HepG2 (cell line): ENCODE measurements around the gene RNF38. TPM values are rescaled to one million over a fixed set of nuclear protein-coding genes. Genes with fewer than 3 reads are reported as not detected.

Source experiments
- ATF7-NPFF ChIP-seq: sonication (generic); formaldehyde crosslinking; IDR thresholded peaks from 2 replicates; pipeline ENCODE4 v1.8.1; 2023; ENCODE audit warnings: mild to moderate bottlenecking, low read depth, missing genetic modification reagents, moderate library complexity
- ETV6 ChIP-seq: sonication (generic); formaldehyde crosslinking; conservative IDR thresholded peaks from 2 replicates; pipeline ENCODE4 v1.4.0; 2020; ENCODE audit warnings: missing genetic modification reagents
- FOXC1 ChIP-seq: sonication (generic); formaldehyde crosslinking; IDR thresholded peaks from 2 replicates; pipeline ENCODE4 v1.8.0; 2022; ENCODE audit warnings: mild to moderate bottlenecking, missing genetic modification reagents, borderline replicate concordance
- JARID2 ChIP-seq: sonication (generic); formaldehyde crosslinking; IDR thresholded peaks from 2 replicates; pipeline ENCODE4 v1.8.1; 2023; ENCODE audit warnings: missing genetic modification reagents, inconsistent platforms; ENCODE audit not compliant: insufficient replicate concordance
- MED1 ChIP-seq: sonication (generic); formaldehyde crosslinking; IDR thresholded peaks from 2 replicates; pipeline ENCODE4 v1.4.0; 2020; ENCODE audit warnings: missing genetic modification reagents
- RELA ChIP-seq: sonication (generic); formaldehyde crosslinking; IDR thresholded peaks from 2 replicates; pipeline ENCODE4 v1.4.0; 2020; ENCODE audit warnings: missing genetic modification reagents
- SAP130 ChIP-seq: IDR thresholded peaks from 2 replicates; pipeline ENCODE4 v1.6.1; 2016; ENCODE audit warnings: low read depth
- SIN3B ChIP-seq: fragments of 150-350 bp; IDR thresholded peaks from 2 replicates; pipeline ENCODE4 v1.6.1; 2014; ENCODE audit warnings: low read length
- TCF7L2 ChIP-seq: IDR thresholded peaks from 2 replicates; pipeline ENCODE4 v1.6.1; 2011; ENCODE audit warnings: mild to moderate bottlenecking, low read depth, low read length, moderate library complexity
- TP53 ChIP-seq: sonication (generic); formaldehyde crosslinking; conservative IDR thresholded peaks from 2 replicates; pipeline ENCODE4 v1.4.0; 2020; ENCODE audit warnings: missing genetic modification reagents
- YEATS2 ChIP-seq: sonication (generic); formaldehyde crosslinking; IDR thresholded peaks from 2 replicates; pipeline ENCODE4 v1.4.0; 2020; ENCODE audit warnings: missing genetic modification reagents, borderline replicate concordance
- ZNF138 ChIP-seq: sonication (generic); formaldehyde crosslinking; IDR thresholded peaks from 2 replicates; pipeline ENCODE4 v1.5.0; 2020; ENCODE audit warnings: mild to moderate bottlenecking, low read depth, missing genetic modification reagents
- ZNF253 ChIP-seq: sonication (generic); formaldehyde crosslinking; IDR thresholded peaks from 2 replicates; pipeline ENCODE4 v1.8.0; 2022; ENCODE audit warnings: mild to moderate bottlenecking, missing genetic modification reagents, borderline replicate concordance
- ZNF614 ChIP-seq: IDR thresholded peaks from 2 replicates; pipeline ENCODE4 v1.6.1; 2018; ENCODE audit warnings: missing biosample characterization, missing genetic modification reagents, inconsistent platforms, borderline replicate concordance
- polyA plus RNA-seq, 8 experiments: library from polyadenylated mRNA; depleted of rRNA in 3 of 8; stranded (reverse) in 7 of 8; unstranded in 1 of 8; fragments of >200 nt; fragmentation: Illumina TruSeq in 4 of 8; extraction: Trizol in 4 of 8; gene quantifications; 2 replicates each; pipeline versions ENCODE4 v1.2.1 to v1.2.3, GENCODE V29; 2011 to 2016; ENCODE audit warnings: low read depth in 4 of 8, missing spikeins in 1 of 8, mixed read lengths in 1 of 8; ENCODE audit not compliant: insufficient read depth in 1 of 8
- total RNA-seq, 5 experiments: library from RNA; depleted of rRNA; stranded (reverse); fragments of >200 nt; fragmentation: Illumina TruSeq; extraction: Trizol; gene quantifications; 2 replicates each; pipeline ENCODE4 v1.2.3, GENCODE V29; 2016; ENCODE audit warnings: low read depth in 1 of 5
- TF ChIP-seq, protein P1 (sequence below): sonication (generic); formaldehyde crosslinking; IDR thresholded peaks from 2 replicates; pipeline ENCODE4 v1.5.0; 2020; ENCODE audit warnings: mild to moderate bottlenecking, missing genetic modification reagents, moderate library complexity
- TF ChIP-seq, protein P2 (sequence below): sonication (generic); formaldehyde crosslinking; IDR thresholded peaks from 2 replicates; pipeline ENCODE4 v1.5.1; 2020; ENCODE audit warnings: mild to moderate bottlenecking, missing genetic modification reagents, borderline replicate concordance
- TF ChIP-seq, protein P3 (sequence below): sonication (generic); formaldehyde crosslinking; IDR thresholded peaks from 2 replicates; pipeline ENCODE4 v1.8.0; 2022; ENCODE audit warnings: mild to moderate bottlenecking, missing genetic modification reagents; ENCODE audit not compliant: insufficient replicate concordance

RNF38 gene
- total and polyA plus RNA-seq, 2 of the 13 experiments (the other 11 are each of a cell fraction or from before 2014, with no cell fraction given), result 9.1 to 32.1 TPM

DNA sequence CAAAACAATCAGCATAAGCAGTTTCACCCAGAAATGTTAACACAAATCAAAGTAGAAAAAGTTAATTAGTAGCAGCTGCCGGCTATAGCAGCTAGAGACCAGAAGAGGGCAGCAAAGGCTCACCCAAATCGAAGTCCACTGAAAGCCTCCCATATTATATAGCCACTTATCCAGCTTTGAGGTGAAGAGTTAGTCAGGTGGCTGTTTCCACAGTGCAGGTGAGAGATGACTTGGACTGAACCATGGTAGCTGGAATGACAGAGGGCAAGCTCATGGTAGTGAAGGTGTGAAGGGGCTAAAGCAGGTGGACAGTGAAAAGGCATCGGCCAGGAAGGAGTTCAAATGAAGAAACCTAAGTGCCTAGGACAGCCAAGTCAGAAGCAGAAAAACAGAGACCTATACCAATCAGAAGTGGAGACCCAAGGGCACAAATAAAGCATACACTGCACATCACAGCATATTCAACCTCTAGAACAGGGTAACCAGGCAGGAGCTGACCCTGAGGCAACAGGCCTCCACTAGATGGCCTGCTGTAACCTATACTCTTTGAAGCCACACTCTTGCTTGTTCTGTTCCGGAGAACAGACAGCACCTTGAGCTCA, 7.2 kb upstream of the RNF38 start (continued):
- no peak for TF ChIP-seq TCF7L2
- TF ChIP-seq, protein P1, sequence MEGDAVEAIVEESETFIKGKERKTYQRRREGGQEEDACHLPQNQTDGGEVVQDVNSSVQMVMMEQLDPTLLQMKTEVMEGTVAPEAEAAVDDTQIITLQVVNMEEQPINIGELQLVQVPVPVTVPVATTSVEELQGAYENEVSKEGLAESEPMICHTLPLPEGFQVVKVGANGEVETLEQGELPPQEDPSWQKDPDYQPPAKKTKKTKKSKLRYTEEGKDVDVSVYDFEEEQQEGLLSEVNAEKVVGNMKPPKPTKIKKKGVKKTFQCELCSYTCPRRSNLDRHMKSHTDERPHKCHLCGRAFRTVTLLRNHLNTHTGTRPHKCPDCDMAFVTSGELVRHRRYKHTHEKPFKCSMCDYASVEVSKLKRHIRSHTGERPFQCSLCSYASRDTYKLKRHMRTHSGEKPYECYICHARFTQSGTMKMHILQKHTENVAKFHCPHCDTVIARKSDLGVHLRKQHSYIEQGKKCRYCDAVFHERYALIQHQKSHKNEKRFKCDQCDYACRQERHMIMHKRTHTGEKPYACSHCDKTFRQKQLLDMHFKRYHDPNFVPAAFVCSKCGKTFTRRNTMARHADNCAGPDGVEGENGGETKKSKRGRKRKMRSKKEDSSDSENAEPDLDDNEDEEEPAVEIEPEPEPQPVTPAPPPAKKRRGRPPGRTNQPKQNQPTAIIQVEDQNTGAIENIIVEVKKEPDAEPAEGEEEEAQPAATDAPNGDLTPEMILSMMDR, result peak; percentile 79
- TF ChIP-seq, protein P2, sequence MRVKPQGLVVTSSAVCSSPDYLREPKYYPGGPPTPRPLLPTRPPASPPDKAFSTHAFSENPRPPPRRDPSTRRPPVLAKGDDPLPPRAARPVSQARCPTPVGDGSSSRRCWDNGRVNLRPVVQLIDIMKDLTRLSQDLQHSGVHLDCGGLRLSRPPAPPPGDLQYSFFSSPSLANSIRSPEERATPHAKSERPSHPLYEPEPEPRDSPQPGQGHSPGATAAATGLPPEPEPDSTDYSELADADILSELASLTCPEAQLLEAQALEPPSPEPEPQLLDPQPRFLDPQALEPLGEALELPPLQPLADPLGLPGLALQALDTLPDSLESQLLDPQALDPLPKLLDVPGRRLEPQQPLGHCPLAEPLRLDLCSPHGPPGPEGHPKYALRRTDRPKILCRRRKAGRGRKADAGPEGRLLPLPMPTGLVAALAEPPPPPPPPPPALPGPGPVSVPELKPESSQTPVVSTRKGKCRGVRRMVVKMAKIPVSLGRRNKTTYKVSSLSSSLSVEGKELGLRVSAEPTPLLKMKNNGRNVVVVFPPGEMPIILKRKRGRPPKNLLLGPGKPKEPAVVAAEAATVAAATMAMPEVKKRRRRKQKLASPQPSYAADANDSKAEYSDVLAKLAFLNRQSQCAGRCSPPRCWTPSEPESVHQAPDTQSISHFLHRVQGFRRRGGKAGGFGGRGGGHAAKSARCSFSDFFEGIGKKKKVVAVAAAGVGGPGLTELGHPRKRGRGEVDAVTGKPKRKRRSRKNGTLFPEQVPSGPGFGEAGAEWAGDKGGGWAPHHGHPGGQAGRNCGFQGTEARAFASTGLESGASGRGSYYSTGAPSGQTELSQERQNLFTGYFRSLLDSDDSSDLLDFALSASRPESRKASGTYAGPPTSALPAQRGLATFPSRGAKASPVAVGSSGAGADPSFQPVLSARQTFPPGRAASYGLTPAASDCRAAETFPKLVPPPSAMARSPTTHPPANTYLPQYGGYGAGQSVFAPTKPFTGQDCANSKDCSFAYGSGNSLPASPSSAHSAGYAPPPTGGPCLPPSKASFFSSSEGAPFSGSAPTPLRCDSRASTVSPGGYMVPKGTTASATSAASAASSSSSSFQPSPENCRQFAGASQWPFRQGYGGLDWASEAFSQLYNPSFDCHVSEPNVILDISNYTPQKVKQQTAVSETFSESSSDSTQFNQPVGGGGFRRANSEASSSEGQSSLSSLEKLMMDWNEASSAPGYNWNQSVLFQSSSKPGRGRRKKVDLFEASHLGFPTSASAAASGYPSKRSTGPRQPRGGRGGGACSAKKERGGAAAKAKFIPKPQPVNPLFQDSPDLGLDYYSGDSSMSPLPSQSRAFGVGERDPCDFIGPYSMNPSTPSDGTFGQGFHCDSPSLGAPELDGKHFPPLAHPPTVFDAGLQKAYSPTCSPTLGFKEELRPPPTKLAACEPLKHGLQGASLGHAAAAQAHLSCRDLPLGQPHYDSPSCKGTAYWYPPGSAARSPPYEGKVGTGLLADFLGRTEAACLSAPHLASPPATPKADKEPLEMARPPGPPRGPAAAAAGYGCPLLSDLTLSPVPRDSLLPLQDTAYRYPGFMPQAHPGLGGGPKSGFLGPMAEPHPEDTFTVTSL (CRISPR knock-in tag), result no peak
- 0 out of 2 replicates have a peak, but pooled peaks have one; percentile 27 for TF ChIP-seq ATF7-NPFF (CRISPR knock-in tag)
- TF ChIP-seq ZNF253, result no peak
- no peak for TF ChIP-seq ETV6
- TF ChIP-seq TP53 (CRISPR knock-in tag), result no peak
- TF ChIP-seq, protein P3, sequence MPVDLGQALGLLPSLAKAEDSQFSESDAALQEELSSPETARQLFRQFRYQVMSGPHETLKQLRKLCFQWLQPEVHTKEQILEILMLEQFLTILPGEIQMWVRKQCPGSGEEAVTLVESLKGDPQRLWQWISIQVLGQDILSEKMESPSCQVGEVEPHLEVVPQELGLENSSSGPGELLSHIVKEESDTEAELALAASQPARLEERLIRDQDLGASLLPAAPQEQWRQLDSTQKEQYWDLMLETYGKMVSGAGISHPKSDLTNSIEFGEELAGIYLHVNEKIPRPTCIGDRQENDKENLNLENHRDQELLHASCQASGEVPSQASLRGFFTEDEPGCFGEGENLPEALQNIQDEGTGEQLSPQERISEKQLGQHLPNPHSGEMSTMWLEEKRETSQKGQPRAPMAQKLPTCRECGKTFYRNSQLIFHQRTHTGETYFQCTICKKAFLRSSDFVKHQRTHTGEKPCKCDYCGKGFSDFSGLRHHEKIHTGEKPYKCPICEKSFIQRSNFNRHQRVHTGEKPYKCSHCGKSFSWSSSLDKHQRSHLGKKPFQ, result no peak
- no peak for TF ChIP-seq FOXC1 (CRISPR knock-in tag)
- TF ChIP-seq ZNF138 (CRISPR knock-in tag), result 0 out of 2 replicates have a peak, but pooled peaks have one; percentile 33
- TF ChIP-seq ZNF614 (CRISPR knock-in tag), result 0 out of 2 replicates have a peak, but pooled peaks have one; percentile 19
- TF ChIP-seq YEATS2 (CRISPR knock-in tag), result peak; percentile 63; the same call in 1 of the 2 replicates
- no peak for TF ChIP-seq RELA (CRISPR knock-in tag)
- peak; percentile 13 for TF ChIP-seq JARID2 (CRISPR knock-in tag)
- no peak for TF ChIP-seq SIN3B
- peak; percentile 29; the same call in 1 of the 2 replicates for TF ChIP-seq SAP130
- TF ChIP-seq MED1 (CRISPR knock-in tag), result no peak
